GM12878 (cell line): ENCODE results near the gene HNRNPM. TPM values are rescaled to one million over a fixed set of nuclear protein-coding genes. Genes with fewer than 3 reads are reported as not detected.
A peak's percentile ranks its signal among the peaks of the same experiment; 100 is the strongest.

ENCODE experiments used
- ATF7 ChIP-seq: fragments of 450-650 bp; IDR thresholded peaks from 2 replicates; pipeline ENCODE4 v1.6.1; 2016; ENCODE audit warnings: low read depth, mild to moderate bottlenecking
- EED ChIP-seq: sonication (generic); IDR thresholded peaks from 2 replicates; pipeline ENCODE4 v1.6.1; 2016; ENCODE audit warnings: antibody characterized with exemption, low read depth
- IRF3 ChIP-seq: fragments of 450-650 bp; IDR thresholded peaks from 2 replicates; pipeline ENCODE4 v1.6.1; 2014; ENCODE audit warnings: mild to moderate bottlenecking
- POU2F2 ChIP-seq: IDR thresholded peaks from 3 replicates; pipeline ENCODE4 v1.6.1; 2011; ENCODE audit warnings: low read depth, mild to moderate bottlenecking, low read length, borderline replicate concordance
- SMC3 ChIP-seq: IDR thresholded peaks from 2 replicates; pipeline ENCODE4 v1.6.1; 2011; ENCODE audit warnings: low read length, improper control_type of control experiment, borderline replicate concordance
- SPI1 ChIP-seq: IDR thresholded peaks from 2 replicates; pipeline ENCODE4 v1.6.1; 2011; ENCODE audit warnings: low read depth, mild to moderate bottlenecking, low read length, moderate library complexity, borderline replicate concordance; ENCODE audit not compliant: insufficient read depth
- USF2 ChIP-seq: IDR thresholded peaks from 2 replicates; pipeline ENCODE4 v1.6.1; 2011; ENCODE audit warnings: low read depth, low read length, improper control_type of control experiment, borderline replicate concordance
- ZNF217 ChIP-seq: fragments of 450-650 bp; IDR thresholded peaks from 2 replicates; pipeline ENCODE4 v1.6.1; 2017; ENCODE audit warnings: antibody characterized with exemption, mild to moderate bottlenecking
- ZSCAN29 ChIP-seq: fragments of 450-650 bp; IDR thresholded peaks from 2 replicates; pipeline ENCODE4 v1.6.1; 2017; ENCODE audit warnings: mild to moderate bottlenecking, moderate library complexity
- polyA plus RNA-seq, 11 experiments: library from polyadenylated mRNA; depleted of rRNA in 4 of 11; unstranded in 6 of 11; stranded (reverse) in 5 of 11; fragments of >200 nt; fragmentation: Nextera tagmentation in 4 of 11; fragmentation: Illumina TruSeq in 1 of 11; extraction: Ambion mirVana in 4 of 11; extraction: Trizol in 1 of 11; gene quantifications; 1 replicate in 1 of 11; 2 replicates in 10 of 11; pipeline versions ENCODE4 v1.2.1 to v1.2.3, GENCODE V29; 2011 to 2016; ENCODE audit warnings: inconsistent platforms in 2 of 11, missing spikeins in 2 of 11, low read depth in 1 of 11
- total RNA-seq, 4 experiments: library from RNA; depleted of rRNA in 3 of 4; stranded (reverse); fragments of >200 nt in 3 of 4; fragmentation: Illumina TruSeq in 1 of 4; extraction: Trizol in 1 of 4; gene quantifications; 2 replicates each; pipeline versions ENCODE4 v1.2.1 to v1.2.3, GENCODE V29; 2013 to 2021
- TF ChIP-seq, protein P1 (sequence below): fragments of 450-650 bp; IDR thresholded peaks from 2 replicates; pipeline ENCODE4 v1.6.1; 2016; ENCODE audit warnings: mild to moderate bottlenecking
- TF ChIP-seq, protein P2 (sequence below): fragments of 450-650 bp; IDR thresholded peaks from 2 replicates; pipeline ENCODE4 v1.6.1; 2017; ENCODE audit warnings: mild to moderate bottlenecking, moderate library complexity
- TF ChIP-seq, protein P3 (sequence below): IDR thresholded peaks from 2 replicates; pipeline ENCODE4 v1.6.1; 2012; ENCODE audit warnings: mild to moderate bottlenecking, low read depth, low read length

Gene HNRNPM
- total and polyA plus RNA-seq, 10 of the 15 experiments (the other 5 are each of a cell fraction or from before 2014, with no cell fraction given) = 14.3 to 415 (median 198) TPM

DNA sequence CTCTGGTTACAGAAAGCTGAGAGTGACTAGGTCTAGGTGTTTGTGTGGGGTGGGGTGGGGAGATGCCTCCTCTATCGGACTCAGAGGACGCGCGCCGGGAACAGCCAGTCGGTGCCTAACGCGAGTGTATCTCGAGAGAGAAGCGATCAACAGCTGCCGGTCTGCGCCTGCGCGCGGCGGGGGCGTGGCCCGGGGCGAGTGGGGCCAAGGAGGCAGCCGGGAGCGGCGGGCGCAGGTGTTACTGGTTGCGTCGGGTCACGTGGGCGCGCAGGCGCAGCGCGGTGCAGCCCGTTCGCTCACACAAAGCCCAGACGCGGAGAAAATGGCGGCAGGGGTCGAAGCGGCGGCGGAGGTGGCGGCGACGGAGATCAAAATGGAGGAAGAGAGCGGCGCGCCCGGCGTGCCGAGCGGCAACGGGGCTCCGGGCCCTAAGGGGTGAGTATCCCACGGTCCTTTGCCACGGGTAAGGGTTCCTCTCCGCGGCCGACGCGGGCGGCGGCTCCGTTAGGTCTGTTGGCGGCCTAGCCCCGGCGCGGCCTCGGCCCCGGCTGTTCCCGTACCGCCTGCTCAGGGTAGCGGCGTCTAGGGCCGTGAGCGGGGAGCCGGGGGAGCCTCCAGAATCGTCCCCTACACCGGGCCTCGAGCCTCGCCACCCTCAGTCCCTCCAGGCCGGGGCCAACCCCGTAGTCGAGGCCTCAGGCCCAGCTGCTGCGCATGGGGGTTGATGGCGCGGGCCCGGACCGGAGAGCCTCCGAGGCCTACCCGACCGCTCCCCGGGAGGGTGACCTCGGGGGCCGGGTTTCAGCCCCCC lies at the start of gene HNRNPM (continued):
- TF ChIP-seq IRF3 (peak; percentile 53; the same call in 1 of the 2 replicates), SPI1 (no peak), USF2 (peak; percentile 94), ZSCAN29 (no peak), ATF7 (no peak), SMC3 (no peak), POU2F2 (no peak; the same call in 2 of the 3 replicates), EED (no peak), ZNF217 (no peak)
- TF ChIP-seq, protein P1, sequence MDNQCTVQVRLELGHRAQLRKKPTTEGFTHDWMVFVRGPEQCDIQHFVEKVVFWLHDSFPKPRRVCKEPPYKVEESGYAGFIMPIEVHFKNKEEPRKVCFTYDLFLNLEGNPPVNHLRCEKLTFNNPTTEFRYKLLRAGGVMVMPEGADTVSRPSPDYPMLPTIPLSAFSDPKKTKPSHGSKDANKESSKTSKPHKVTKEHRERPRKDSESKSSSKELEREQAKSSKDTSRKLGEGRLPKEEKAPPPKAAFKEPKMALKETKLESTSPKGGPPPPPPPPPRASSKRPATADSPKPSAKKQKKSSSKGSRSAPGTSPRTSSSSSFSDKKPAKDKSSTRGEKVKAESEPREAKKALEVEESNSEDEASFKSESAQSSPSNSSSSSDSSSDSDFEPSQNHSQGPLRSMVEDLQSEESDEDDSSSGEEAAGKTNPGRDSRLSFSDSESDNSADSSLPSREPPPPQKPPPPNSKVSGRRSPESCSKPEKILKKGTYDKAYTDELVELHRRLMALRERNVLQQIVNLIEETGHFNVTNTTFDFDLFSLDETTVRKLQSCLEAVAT = no peak
- TF ChIP-seq, protein P2, sequence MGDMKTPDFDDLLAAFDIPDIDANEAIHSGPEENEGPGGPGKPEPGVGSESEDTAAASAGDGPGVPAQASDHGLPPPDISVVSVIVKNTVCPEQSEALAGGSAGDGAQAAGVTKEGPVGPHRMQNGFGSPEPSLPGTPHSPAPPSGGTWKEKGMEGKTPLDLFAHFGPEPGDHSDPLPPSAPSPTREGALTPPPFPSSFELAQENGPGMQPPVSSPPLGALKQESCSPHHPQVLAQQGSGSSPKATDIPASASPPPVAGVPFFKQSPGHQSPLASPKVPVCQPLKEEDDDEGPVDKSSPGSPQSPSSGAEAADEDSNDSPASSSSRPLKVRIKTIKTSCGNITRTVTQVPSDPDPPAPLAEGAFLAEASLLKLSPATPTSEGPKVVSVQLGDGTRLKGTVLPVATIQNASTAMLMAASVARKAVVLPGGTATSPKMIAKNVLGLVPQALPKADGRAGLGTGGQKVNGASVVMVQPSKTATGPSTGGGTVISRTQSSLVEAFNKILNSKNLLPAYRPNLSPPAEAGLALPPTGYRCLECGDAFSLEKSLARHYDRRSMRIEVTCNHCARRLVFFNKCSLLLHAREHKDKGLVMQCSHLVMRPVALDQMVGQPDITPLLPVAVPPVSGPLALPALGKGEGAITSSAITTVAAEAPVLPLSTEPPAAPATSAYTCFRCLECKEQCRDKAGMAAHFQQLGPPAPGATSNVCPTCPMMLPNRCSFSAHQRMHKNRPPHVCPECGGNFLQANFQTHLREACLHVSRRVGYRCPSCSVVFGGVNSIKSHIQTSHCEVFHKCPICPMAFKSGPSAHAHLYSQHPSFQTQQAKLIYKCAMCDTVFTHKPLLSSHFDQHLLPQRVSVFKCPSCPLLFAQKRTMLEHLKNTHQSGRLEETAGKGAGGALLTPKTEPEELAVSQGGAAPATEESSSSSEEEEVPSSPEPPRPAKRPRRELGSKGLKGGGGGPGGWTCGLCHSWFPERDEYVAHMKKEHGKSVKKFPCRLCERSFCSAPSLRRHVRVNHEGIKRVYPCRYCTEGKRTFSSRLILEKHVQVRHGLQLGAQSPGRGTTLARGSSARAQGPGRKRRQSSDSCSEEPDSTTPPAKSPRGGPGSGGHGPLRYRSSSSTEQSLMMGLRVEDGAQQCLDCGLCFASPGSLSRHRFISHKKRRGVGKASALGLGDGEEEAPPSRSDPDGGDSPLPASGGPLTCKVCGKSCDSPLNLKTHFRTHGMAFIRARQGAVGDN = no peak
- TF ChIP-seq, protein P3, sequence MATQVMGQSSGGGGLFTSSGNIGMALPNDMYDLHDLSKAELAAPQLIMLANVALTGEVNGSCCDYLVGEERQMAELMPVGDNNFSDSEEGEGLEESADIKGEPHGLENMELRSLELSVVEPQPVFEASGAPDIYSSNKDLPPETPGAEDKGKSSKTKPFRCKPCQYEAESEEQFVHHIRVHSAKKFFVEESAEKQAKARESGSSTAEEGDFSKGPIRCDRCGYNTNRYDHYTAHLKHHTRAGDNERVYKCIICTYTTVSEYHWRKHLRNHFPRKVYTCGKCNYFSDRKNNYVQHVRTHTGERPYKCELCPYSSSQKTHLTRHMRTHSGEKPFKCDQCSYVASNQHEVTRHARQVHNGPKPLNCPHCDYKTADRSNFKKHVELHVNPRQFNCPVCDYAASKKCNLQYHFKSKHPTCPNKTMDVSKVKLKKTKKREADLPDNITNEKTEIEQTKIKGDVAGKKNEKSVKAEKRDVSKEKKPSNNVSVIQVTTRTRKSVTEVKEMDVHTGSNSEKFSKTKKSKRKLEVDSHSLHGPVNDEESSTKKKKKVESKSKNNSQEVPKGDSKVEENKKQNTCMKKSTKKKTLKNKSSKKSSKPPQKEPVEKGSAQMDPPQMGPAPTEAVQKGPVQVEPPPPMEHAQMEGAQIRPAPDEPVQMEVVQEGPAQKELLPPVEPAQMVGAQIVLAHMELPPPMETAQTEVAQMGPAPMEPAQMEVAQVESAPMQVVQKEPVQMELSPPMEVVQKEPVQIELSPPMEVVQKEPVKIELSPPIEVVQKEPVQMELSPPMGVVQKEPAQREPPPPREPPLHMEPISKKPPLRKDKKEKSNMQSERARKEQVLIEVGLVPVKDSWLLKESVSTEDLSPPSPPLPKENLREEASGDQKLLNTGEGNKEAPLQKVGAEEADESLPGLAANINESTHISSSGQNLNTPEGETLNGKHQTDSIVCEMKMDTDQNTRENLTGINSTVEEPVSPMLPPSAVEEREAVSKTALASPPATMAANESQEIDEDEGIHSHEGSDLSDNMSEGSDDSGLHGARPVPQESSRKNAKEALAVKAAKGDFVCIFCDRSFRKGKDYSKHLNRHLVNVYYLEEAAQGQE = no peak
